NCI-H524 (cell line): ENCODE data around the gene PXYLP1.
"Not testable (repeated sequence)": the region's sequence is repeated elsewhere in the genome, so short reads cannot be mapped to it uniquely, and the experiment has no call there.

Source experiments
- DNase-seq, 2 experiments: peaks; one replicate each; lab custom pipeline; 2025; lab: John Stamatoyannopoulos, UW

Gene PXYLP1

GRCh38 chr3:141294301-141294700 is 62.7 kb downstream of the PXYLP1 start:
- no peak for DNase-seq

- DNase-seq: no peak
Observed at GRCh38 chr3:141294848-141295247, 63.2 kb downstream of the PXYLP1 start.

- DNase-seq: not testable (repeated sequence)
Observed at GRCh38 chr3:141300426-141300825, 68.8 kb downstream of the PXYLP1 start.

- no peak for DNase-seq
Observed at GRCh38 chr3:141302364-141303141, 70.9 kb downstream of the PXYLP1 start.

- peak; percentile 80 to 89 for DNase-seq
Observed at GRCh38 chr3:141303481-141304223, 72.0 kb downstream of the PXYLP1 start.

GRCh38 chr3:141305436-141305835 is 73.8 kb downstream of the PXYLP1 start:
- DNase-seq: peak in 1 of 2 experiments; percentile 39

GRCh38 chr3:141306276-141306675 is 74.7 kb downstream of the PXYLP1 start:
- no peak for DNase-seq

GRCh38 chr3:141306922-141307321 is 75.3 kb downstream of the PXYLP1 start:
- no peak for DNase-seq

- no peak for DNase-seq
Observed at GRCh38 chr3:141307351-141308059, 75.9 kb downstream of the PXYLP1 start.

GRCh38 chr3:141308588-141309218 is 77.1 kb downstream of the PXYLP1 start:
- DNase-seq: peak; percentile 88 to 95

GRCh38 chr3:141311170-141311495 is 79.5 kb downstream of the PXYLP1 start:
- DNase-seq: no peak

- DNase-seq: peak; percentile 98 to 100
Observed at GRCh38 chr3:141311496-141312353, 80.1 kb downstream of the PXYLP1 start.

- no peak for DNase-seq
Observed at GRCh38 chr3:141312354-141313092, 80.9 kb downstream of the PXYLP1 start.

GRCh38 chr3:141313093-141313683 is 81.6 kb downstream of the PXYLP1 start:
- DNase-seq: no peak

GRCh38 chr3:141314415-141314814 is 82.8 kb downstream of the PXYLP1 start:
- not testable (repeated sequence) for DNase-seq

- DNase-seq: no peak
Observed at GRCh38 chr3:141316851-141317250, 85.2 kb downstream of the PXYLP1 start.

GRCh38 chr3:141320399-141321108 is 88.9 kb downstream of the PXYLP1 start:
- DNase-seq: no peak

- no peak for DNase-seq
Observed at GRCh38 chr3:141321109-141321497, 89.5 kb downstream of the PXYLP1 start.

GRCh38 chr3:141323936-141324704 is 92.5 kb downstream of the PXYLP1 start:
- DNase-seq: no peak
